Breast epithelium (tissue), 4 donors: ENCODE data around the gene ERP29. TPM values are rescaled to one million over a fixed set of nuclear protein-coding genes. Genes with fewer than 3 reads are reported as not detected.

ENCODE experiments used
- DNase-seq, 2 donors: peaks; one replicate each; pipeline ENCODE4 v3.0.0-alpha.2; 2019; ENCODE audit warnings: low spot score in 2 of 2
- H3K27ac ChIP-seq, 2 donors: fragments of 200-600 bp; sonication (generic) in 1 of 2; one replicate each; pipeline ENCODE4 v1.5.1; 2016 to 2019; ENCODE audit warnings: mild to moderate bottlenecking in 1 of 2
- H3K27me3 ChIP-seq, 2 donors: fragments of 200-600 bp; sonication (generic) in 1 of 2; one replicate each; pipeline versions ENCODE4 v1.5.1 to v1.6.0; 2017 to 2019; ENCODE audit warnings: control low read depth in 1 of 2, mild to moderate bottlenecking in 1 of 2
- H3K36me3 ChIP-seq: fragments of 200-600 bp; one replicate; pipeline ENCODE4 v1.5.1; 2019
- H3K4me1 ChIP-seq, 2 donors: fragments of 200-600 bp; sonication (generic); one replicate each; pipeline ENCODE4 v1.5.1; 2016 to 2019; ENCODE audit warnings: control low read depth in 1 of 2
- H3K4me3 ChIP-seq, 3 donors: fragments of 200-600 bp; sonication (generic); 1 replicate in 2 of 3; 2 replicates in 1 of 3; pipeline ENCODE4 v1.5.1; 2016 to 2019; ENCODE audit warnings: mild to moderate bottlenecking in 3 of 3, moderate library complexity in 2 of 3
- H3K9me3 ChIP-seq, 2 donors: fragments of 200-600 bp; sonication (generic) in 1 of 2; one replicate each; pipeline ENCODE4 v1.5.1; 2016 to 2019; ENCODE audit warnings: control low read depth in 1 of 2
- POLR2A ChIP-seq: fragments of 450-650 bp; IDR thresholded peaks from one replicate; pipeline ENCODE4 v1.6.1; 2016; ENCODE audit warnings: antibody characterized with exemption, mild to moderate bottlenecking, moderate library complexity
- POLR2AphosphoS5 ChIP-seq, 3 donors: sonication (generic); formaldehyde crosslinking; IDR thresholded peaks; one replicate each; pipeline ENCODE4 v1.6.1; 2017; ENCODE audit warnings: antibody characterized with exemption in 3 of 3
- intact Hi-C: fragments of 100-400 bp; cut with DNase I; formaldehyde crosslinking; loops from one replicate; pipeline ENCODE4 v1.15.1; 2023; ENCODE audit warnings: low total_unique reads
- total RNA-seq, 3 donors: library from RNA; depleted of rRNA; stranded (reverse); fragments of >200 nt; gene quantifications; one replicate each; pipeline ENCODE4 v1.1.0, GENCODE V29; 2016
- TF ChIP-seq, protein P1 (sequence below), 3 donors: fragments of 450-650 bp; IDR thresholded peaks; one replicate each; pipeline ENCODE4 v1.5.1; 2016 to 2017; ENCODE audit warnings: antibody characterized with exemption in 3 of 3, mild to moderate bottlenecking in 3 of 3, moderate library complexity in 3 of 3

The ERP29 gene
- 10 to 100 TPM; 40.3 to 52.8 (median 41.0) TPM for total RNA-seq

DNA sequence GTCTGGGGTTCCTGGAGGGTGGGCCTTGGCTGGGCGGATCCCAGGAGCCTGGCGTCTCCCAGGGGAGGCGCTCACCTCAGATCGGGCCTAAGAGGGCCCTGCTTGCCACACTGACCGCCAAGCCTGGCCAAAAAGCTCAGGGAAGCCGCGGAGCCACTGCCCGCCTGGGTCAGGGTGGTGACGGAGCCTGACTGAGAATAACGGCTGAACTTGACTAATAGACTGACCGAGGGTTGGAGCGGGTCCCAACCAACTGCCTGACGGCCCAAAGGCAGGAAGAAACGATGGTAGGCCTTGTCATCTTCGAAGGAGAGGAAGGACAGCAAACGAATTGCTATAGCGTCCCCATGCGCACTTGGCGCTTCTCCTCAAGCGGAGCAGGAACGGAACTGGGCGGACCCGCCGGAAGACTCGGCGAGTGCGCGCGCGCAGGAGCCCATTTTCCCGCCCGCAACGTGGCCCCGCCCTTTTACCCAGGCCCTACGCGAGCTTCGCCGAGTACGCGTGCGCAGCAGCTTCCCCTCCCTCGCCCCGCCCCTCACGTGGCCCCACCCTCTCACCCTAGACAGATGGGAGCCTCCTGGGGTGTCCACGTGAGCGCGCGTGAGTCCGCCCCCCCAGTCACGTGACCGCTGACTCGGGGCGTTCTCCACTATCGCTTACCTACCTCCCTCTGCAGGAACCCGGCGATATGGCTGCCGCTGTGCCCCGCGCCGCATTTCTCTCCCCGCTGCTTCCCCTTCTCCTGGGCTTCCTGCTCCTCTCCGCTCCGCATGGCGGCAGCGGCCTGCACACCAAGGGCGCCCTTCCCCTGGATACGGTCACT, at the start of gene ERP29, which contains the start of gene TMEM116:
TSS of gene ERP29 (plus strand) at position 652 of the 826 bp plus-strand sequence. CDS start at position 692, 40 bp downstream.
TSS of gene TMEM116 (minus strand) at position 391 of the 826 bp plus-strand sequence. CDS start 7,895 bp downstream, outside the sequence.
- H3K36me3 ChIP-seq, result no peaks in the 10 kb centered on the region
- peak; percentile 99 to 100 for DNase-seq
- H3K27ac ChIP-seq, result peak within 1 kb of the TSS; percentile 97 to 99
- intact Hi-C loops, result no loop called here
- no peaks in the 10 kb centered on the region for H3K9me3 ChIP-seq
- TF ChIP-seq, protein P1, sequence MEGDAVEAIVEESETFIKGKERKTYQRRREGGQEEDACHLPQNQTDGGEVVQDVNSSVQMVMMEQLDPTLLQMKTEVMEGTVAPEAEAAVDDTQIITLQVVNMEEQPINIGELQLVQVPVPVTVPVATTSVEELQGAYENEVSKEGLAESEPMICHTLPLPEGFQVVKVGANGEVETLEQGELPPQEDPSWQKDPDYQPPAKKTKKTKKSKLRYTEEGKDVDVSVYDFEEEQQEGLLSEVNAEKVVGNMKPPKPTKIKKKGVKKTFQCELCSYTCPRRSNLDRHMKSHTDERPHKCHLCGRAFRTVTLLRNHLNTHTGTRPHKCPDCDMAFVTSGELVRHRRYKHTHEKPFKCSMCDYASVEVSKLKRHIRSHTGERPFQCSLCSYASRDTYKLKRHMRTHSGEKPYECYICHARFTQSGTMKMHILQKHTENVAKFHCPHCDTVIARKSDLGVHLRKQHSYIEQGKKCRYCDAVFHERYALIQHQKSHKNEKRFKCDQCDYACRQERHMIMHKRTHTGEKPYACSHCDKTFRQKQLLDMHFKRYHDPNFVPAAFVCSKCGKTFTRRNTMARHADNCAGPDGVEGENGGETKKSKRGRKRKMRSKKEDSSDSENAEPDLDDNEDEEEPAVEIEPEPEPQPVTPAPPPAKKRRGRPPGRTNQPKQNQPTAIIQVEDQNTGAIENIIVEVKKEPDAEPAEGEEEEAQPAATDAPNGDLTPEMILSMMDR (IDR thresholded peaks at IDR 0.05), result peak; percentile 73 to 85 (median 75)
- peak; percentile 95 to 100 (median 99) for TF ChIP-seq POLR2AphosphoS5 (IDR thresholded peaks at IDR 0.05)
- peak; percentile 98 for TF ChIP-seq POLR2A
- H3K27me3 ChIP-seq, result no peaks in the 10 kb centered on the region
- H3K4me1 ChIP-seq, result peaks cover 6 to 11% of the 10 kb centered on the region in 2 donors
- peak within 1 kb of the TSS; percentile 94 to 99 (median 97) for H3K4me3 ChIP-seq

DNA sequence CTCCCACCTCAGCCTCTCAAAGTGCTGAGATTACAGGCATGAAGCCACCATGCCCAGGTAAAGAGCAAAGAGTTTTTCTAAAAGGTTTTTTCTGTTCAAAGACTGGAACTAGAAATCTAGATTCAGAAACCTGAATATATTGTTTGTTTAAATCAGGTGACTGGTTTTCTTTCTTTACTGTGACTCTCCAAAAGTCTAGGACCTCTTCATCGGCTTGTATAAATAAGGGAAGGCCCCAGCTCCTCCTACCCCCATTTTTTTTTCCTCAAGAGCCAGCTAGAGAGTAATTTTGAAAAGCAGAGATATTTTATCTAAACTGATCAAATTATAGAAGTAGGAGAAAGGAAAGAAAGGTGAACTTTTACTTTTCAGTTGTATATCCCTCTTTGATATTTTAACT, 48.3 kb upstream of the ERP29 start:
- H3K36me3 ChIP-seq, result no peaks in the 10 kb centered on the region
- TF ChIP-seq POLR2A (no peak), POLR2AphosphoS5 (IDR thresholded peaks at IDR 0.05) (no peak)
- TF ChIP-seq, protein P1 (IDR thresholded peaks at IDR 0.05), result no peak
- intact Hi-C loops, result no loop called here

DNA sequence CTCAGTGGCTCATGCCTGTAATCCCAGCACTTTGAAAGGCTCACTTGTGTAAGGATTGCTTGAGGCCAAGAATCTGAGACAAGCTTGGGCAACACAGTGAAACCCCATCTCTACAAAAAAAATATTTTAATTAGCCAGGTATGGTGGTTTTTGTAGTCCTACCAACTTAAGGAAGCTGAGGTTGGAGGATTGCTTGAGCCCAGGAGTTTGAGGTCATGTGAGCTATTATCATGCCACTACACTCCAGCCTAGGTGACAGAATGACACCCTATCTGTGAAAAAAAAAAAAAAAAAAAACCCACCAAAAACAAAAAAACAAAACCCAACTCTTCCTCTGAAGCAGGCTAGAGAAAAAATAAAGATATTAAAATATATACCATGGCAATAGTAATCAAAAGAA, 41.4 kb upstream of the ERP29 start:
- Histone ChIP-seq H3K9me3 (peaks cover 0 to 12% of the 10 kb centered on the region in 2 donors), H3K27me3 (no peaks in the 10 kb centered on the region), H3K36me3 (no peaks in the 10 kb centered on the region), H3K4me3 (no peak overlapping the region), H3K27ac (no peak overlapping the region), H3K4me1 (no peaks in the 10 kb centered on the region)
- TF ChIP-seq POLR2AphosphoS5 (IDR thresholded peaks at IDR 0.05), result no peak
- TF ChIP-seq POLR2A, result no peak
- TF ChIP-seq, protein P1 (IDR thresholded peaks at IDR 0.05), result no peak
- DNase-seq, result no peak
- intact Hi-C loops, result loop anchor here (10.0 kb wide), 1 partner anchor 1913 kb away; no protein-coding TSS in a partner anchor

More for the DNA sequence above, 48.3 kb upstream of the ERP29 start:
- Histone ChIP-seq H3K9me3 (peaks cover 0 to 7% of the 10 kb centered on the region in 2 donors), H3K27ac (no peak overlapping the region), H3K27me3 (no peaks in the 10 kb centered on the region), H3K4me1 (no peaks in the 10 kb centered on the region), H3K4me3 (no peak overlapping the region)
- no peak for DNase-seq

DNA sequence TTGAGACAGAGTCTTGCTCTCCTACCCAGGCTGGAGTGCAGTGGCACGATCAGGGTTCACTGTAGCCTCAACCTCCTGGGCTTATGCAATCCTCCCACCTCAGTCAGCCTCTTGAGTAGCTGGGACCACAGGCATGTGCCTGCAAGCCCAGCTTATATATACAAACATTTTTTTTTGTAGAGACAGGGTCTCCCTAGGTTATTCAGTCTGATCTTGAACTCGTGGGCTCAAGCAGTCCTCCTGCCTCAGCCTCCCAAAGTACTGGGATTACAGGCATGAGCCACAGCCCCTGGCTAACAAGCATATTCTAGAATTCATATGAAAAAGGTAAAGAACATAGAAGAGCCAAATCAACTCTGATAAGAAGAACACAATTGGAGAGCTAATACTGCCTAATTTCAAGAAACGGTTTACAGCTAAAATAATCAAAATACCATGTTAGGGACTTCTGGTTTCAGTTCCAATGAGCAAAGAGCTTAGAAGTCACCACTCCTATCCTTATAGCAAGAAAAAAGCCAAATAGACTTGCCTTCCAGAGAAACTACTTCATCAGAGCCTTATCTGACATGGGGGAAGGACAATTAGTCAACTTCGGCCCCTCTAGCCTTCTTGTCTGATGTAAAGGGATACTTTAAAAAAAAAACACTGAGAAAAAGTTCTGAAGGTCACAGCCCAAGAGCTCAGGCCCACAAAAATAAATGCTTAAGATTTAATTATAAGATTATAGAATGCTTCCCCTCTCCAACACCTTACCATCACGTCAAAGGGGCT, 37.9 kb upstream of the ERP29 start:
- Histone ChIP-seq H3K9me3 (peaks cover 0 to 6% of the 10 kb centered on the region in 2 donors), H3K4me3 (no peak overlapping the region), H3K4me1 (no peaks in the 10 kb centered on the region), H3K27me3 (no peaks in the 10 kb centered on the region), H3K36me3 (no peaks in the 10 kb centered on the region), H3K27ac (no peak overlapping the region)
- no peak for DNase-seq
- no peak for TF ChIP-seq POLR2AphosphoS5 (IDR thresholded peaks at IDR 0.05)
- no peak for TF ChIP-seq POLR2A
- TF ChIP-seq, protein P1 (IDR thresholded peaks at IDR 0.05), result no peak
- intact Hi-C loops, result loop anchor here (10.0 kb wide), 1 partner anchor 1909 kb away; no protein-coding TSS in a partner anchor
